Epithelial cell of proximal tubule (primary cell): ENCODE data around the gene LIPC. TPM values are rescaled to one million over a fixed set of nuclear protein-coding genes. Genes with fewer than 3 reads are reported as not detected.

ENCODE experiments used
- DNase-seq: peaks from one replicate; pipeline ENCODE4 v3.0.0-alpha.2; 2011; ENCODE audit warnings: low read depth
- H3K4me3 ChIP-seq: 2 replicates; pipeline ENCODE4 v1.5.1; 2011; ENCODE audit warnings: low read depth, mild to moderate bottlenecking, low read length
- CTCF ChIP-seq: conservative IDR thresholded peaks from 2 replicates; pipeline ENCODE4 v1.5.1; 2012; ENCODE audit warnings: low read depth, mild to moderate bottlenecking, low read length
- total RNA-seq: library from RNA; depleted of rRNA; stranded (reverse); fragments of >200 nt; gene quantifications from 2 replicates; pipeline ENCODE4 v1.2.3, GENCODE V29; 2015

Gene LIPC
- total RNA-seq, 1 donor from 2014 or later, result 12.9 TPM

GRCh38 chr15:58517252-58517681, 85.5 kb downstream of the LIPC start:
- TF ChIP-seq CTCF, result peak; percentile 44
- no peak overlapping the region for H3K4me3 ChIP-seq
- DNase-seq, result no peak

GRCh38 chr15:58517682-58518525, 86.1 kb downstream of the LIPC start:
- no peak for DNase-seq
- TF ChIP-seq CTCF, result no peak
- no peak overlapping the region for H3K4me3 ChIP-seq

GRCh38 chr15:58518626-58519025, 86.8 kb downstream of the LIPC start:
- DNase-seq, result no peak
- no peak for TF ChIP-seq CTCF
- no peak overlapping the region for H3K4me3 ChIP-seq

GRCh38 chr15:58519516-58519915, 87.7 kb downstream of the LIPC start:
- no peak for TF ChIP-seq CTCF
- H3K4me3 ChIP-seq, result no peak overlapping the region
- no peak for DNase-seq

GRCh38 chr15:58520464-58520863, 88.7 kb downstream of the LIPC start:
- TF ChIP-seq CTCF, result no peak
- no peak for DNase-seq

GRCh38 chr15:58520936-58521292, 89.1 kb downstream of the LIPC start:
- H3K4me3 ChIP-seq, result no peak overlapping the region
- no peak for TF ChIP-seq CTCF
- no peak for DNase-seq

More at GRCh38 chr15:58520464-58520863, 88.7 kb downstream of the LIPC start:
- H3K4me3 ChIP-seq, result no peak overlapping the region
